Measurements from ENCODE around the gene PRKG1.
A peak's percentile ranks its signal among the peaks of the same experiment; 100 is the strongest.
"Not testable (repeated sequence)": the region's sequence is repeated elsewhere in the genome, so short reads cannot be mapped to it uniquely, and the experiment has no call there.

The PRKG1 gene

GRCh38 chr10:52198540-52198939 lies 1124.3 kb downstream of the PRKG1 start:
- DNase-seq, result no peak
- H3K4me3 Mint-ChIP-seq, result no peak overlapping the region
- no peak overlapping the region for H3K27ac Mint-ChIP-seq
- no peaks in the 10 kb centered on the region for H3K4me1 Mint-ChIP-seq (ENCODE audit: low read depth in 2 of 2)
- ATAC-seq (replicated peaks), result no peak
- H3K36me3 Mint-ChIP-seq (ENCODE audit: insufficient read depth), result no peaks in the 10 kb centered on the region
- H3K9me3 Mint-ChIP-seq, result no peaks in the 10 kb centered on the region
- no peaks in the 10 kb centered on the region for H3K27me3 Mint-ChIP-seq

GRCh38 chr10:52204906-52205305 lies 1130.6 kb downstream of the PRKG1 start:
- DNase-seq; H3K4me3 Mint-ChIP-seq; H3K9me3 Mint-ChIP-seq; H3K27ac Mint-ChIP-seq; ATAC-seq (replicated peaks); H3K36me3 Mint-ChIP-seq (ENCODE audit: insufficient read depth); H3K4me1 Mint-ChIP-seq (ENCODE audit: low read depth in 2 of 2): not testable (repeated sequence)
- peaks cover 0 to 10% of the 10 kb centered on the region in 2 donors for H3K27me3 Mint-ChIP-seq

- DNase-seq (no peak), ATAC-seq (replicated peaks) (no peak)
- Mint-ChIP-seq H3K4me3 (no peak overlapping the region), H3K36me3 (ENCODE audit: insufficient read depth) (no peaks in the 10 kb centered on the region), H3K27ac (no peak overlapping the region), H3K4me1 (ENCODE audit: low read depth in 2 of 2) (no peaks in the 10 kb centered on the region), H3K27me3 (peaks cover 0 to 10% of the 10 kb centered on the region in 2 donors), H3K9me3 (peaks cover 0 to 2% of the 10 kb centered on the region in 2 donors)
Observed at GRCh38 chr10:52208365-52208764, 1134.1 kb downstream of the PRKG1 start.

GRCh38 chr10:52210161-52210560 lies 1135.9 kb downstream of the PRKG1 start:
- H3K4me1 Mint-ChIP-seq (ENCODE audit: low read depth in 2 of 2), result no peaks in the 10 kb centered on the region
- H3K4me3 Mint-ChIP-seq, result no peak overlapping the region
- H3K27me3 Mint-ChIP-seq, result peaks cover 0 to 10% of the 10 kb centered on the region in 2 donors
- H3K27ac Mint-ChIP-seq, result no peak overlapping the region
- H3K36me3 Mint-ChIP-seq (ENCODE audit: insufficient read depth), result no peaks in the 10 kb centered on the region
- ATAC-seq (replicated peaks) (no peak), DNase-seq (no peak)
- peaks cover 0 to under 1% of the 10 kb centered on the region in 2 donors for H3K9me3 Mint-ChIP-seq

- no peaks in the 10 kb centered on the region for H3K9me3 Mint-ChIP-seq
- H3K36me3 Mint-ChIP-seq (ENCODE audit: insufficient read depth), result no peaks in the 10 kb centered on the region
- H3K27ac Mint-ChIP-seq, result no peak overlapping the region
- DNase-seq (no peak), ATAC-seq (replicated peaks) (no peak)
- H3K4me1 Mint-ChIP-seq (ENCODE audit: low read depth in 2 of 2), result no peaks in the 10 kb centered on the region
- H3K4me3 Mint-ChIP-seq, result no peak overlapping the region
- peaks cover 0 to 1% of the 10 kb centered on the region in 2 donors for H3K27me3 Mint-ChIP-seq
Observed at GRCh38 chr10:52212062-52212461, 1137.8 kb downstream of the PRKG1 start.

- no peak for ATAC-seq (replicated peaks)
Observed at GRCh38 chr10:52212802-52213201, 1138.5 kb downstream of the PRKG1 start.

GRCh38 chr10:52213321-52213752 lies 1139.0 kb downstream of the PRKG1 start:
- Mint-ChIP-seq H3K27ac (no peak overlapping the region), H3K4me3 (no peak overlapping the region), H3K36me3 (ENCODE audit: insufficient read depth) (no peaks in the 10 kb centered on the region), H3K9me3 (no peaks in the 10 kb centered on the region), H3K4me1 (ENCODE audit: low read depth in 2 of 2) (no peaks in the 10 kb centered on the region), H3K27me3 (no peaks in the 10 kb centered on the region)
- DNase-seq (no peak), ATAC-seq (replicated peaks) (no peak)

More at GRCh38 chr10:52212802-52213201, 1138.5 kb downstream of the PRKG1 start:
- H3K4me1 Mint-ChIP-seq (ENCODE audit: low read depth in 2 of 2), result no peaks in the 10 kb centered on the region
- no peak overlapping the region for H3K4me3 Mint-ChIP-seq
- no peaks in the 10 kb centered on the region for H3K9me3 Mint-ChIP-seq
- no peaks in the 10 kb centered on the region for H3K27me3 Mint-ChIP-seq
- no peak overlapping the region for H3K27ac Mint-ChIP-seq
- no peak for DNase-seq
- H3K36me3 Mint-ChIP-seq (ENCODE audit: insufficient read depth), result no peaks in the 10 kb centered on the region

GRCh38 chr10:52215745-52216361 lies 1141.6 kb downstream of the PRKG1 start:
- H3K4me3 Mint-ChIP-seq, result no peak overlapping the region
- ATAC-seq (replicated peaks), result peak; percentile 62
- no peak overlapping the region for H3K27ac Mint-ChIP-seq
- no peaks in the 10 kb centered on the region for H3K4me1 Mint-ChIP-seq (ENCODE audit: low read depth in 2 of 2)
- no peaks in the 10 kb centered on the region for H3K36me3 Mint-ChIP-seq (ENCODE audit: insufficient read depth)
- H3K9me3 Mint-ChIP-seq, result no peaks in the 10 kb centered on the region
- no peaks in the 10 kb centered on the region for H3K27me3 Mint-ChIP-seq
- peak; percentile 6 to 19 (median 9) for DNase-seq

- no peaks in the 10 kb centered on the region for H3K27me3 Mint-ChIP-seq
- no peaks in the 10 kb centered on the region for H3K36me3 Mint-ChIP-seq (ENCODE audit: insufficient read depth)
- no peak for ATAC-seq (replicated peaks)
- no peaks in the 10 kb centered on the region for H3K9me3 Mint-ChIP-seq
- no peak overlapping the region for H3K4me3 Mint-ChIP-seq
- DNase-seq, result no peak
- H3K4me1 Mint-ChIP-seq (ENCODE audit: low read depth in 2 of 2), result no peaks in the 10 kb centered on the region
- no peak overlapping the region for H3K27ac Mint-ChIP-seq
Observed at GRCh38 chr10:52216852-52217251, 1142.6 kb downstream of the PRKG1 start.

- Mint-ChIP-seq H3K4me3 (no peak overlapping the region), H3K27me3 (no peaks in the 10 kb centered on the region), H3K4me1 (ENCODE audit: low read depth in 2 of 2) (no peaks in the 10 kb centered on the region), H3K36me3 (ENCODE audit: insufficient read depth) (no peaks in the 10 kb centered on the region), H3K27ac (no peak overlapping the region), H3K9me3 (no peaks in the 10 kb centered on the region)
- DNase-seq (no peak), ATAC-seq (replicated peaks) (no peak)
Observed at GRCh38 chr10:52217531-52217930, 1143.2 kb downstream of the PRKG1 start.

GRCh38 chr10:52220947-52221346 lies 1146.7 kb downstream of the PRKG1 start:
- no peak for DNase-seq
- no peaks in the 10 kb centered on the region for H3K36me3 Mint-ChIP-seq (ENCODE audit: insufficient read depth)
- H3K27ac Mint-ChIP-seq, result no peak overlapping the region

GRCh38 chr10:52221923-52222322 lies 1147.6 kb downstream of the PRKG1 start:
- Mint-ChIP-seq H3K4me1 (ENCODE audit: low read depth in 2 of 2) (no peaks in the 10 kb centered on the region), H3K9me3 (peaks cover 0 to 1% of the 10 kb centered on the region in 2 donors), H3K4me3 (no peak overlapping the region), H3K27me3 (no peaks in the 10 kb centered on the region), H3K36me3 (ENCODE audit: insufficient read depth) (no peaks in the 10 kb centered on the region), H3K27ac (no peak overlapping the region)
- no peak for ATAC-seq (replicated peaks)
- DNase-seq, result no peak

More at GRCh38 chr10:52220947-52221346, 1146.7 kb downstream of the PRKG1 start:
- Mint-ChIP-seq H3K4me3 (no peak overlapping the region), H3K9me3 (peaks cover 0 to 1% of the 10 kb centered on the region in 2 donors), H3K4me1 (ENCODE audit: low read depth in 2 of 2) (no peaks in the 10 kb centered on the region), H3K27me3 (no peaks in the 10 kb centered on the region)
- no peak for ATAC-seq (replicated peaks)

- no peak overlapping the region for H3K27ac Mint-ChIP-seq
- H3K27me3 Mint-ChIP-seq, result no peaks in the 10 kb centered on the region
Observed at GRCh38 chr10:52226197-52226847, 1152.0 kb downstream of the PRKG1 start.

GRCh38 chr10:52228556-52228955 lies 1154.3 kb downstream of the PRKG1 start:
- Mint-ChIP-seq H3K9me3 (peaks cover 0 to 1% of the 10 kb centered on the region in 2 donors), H3K27me3 (no peaks in the 10 kb centered on the region), H3K4me1 (ENCODE audit: low read depth in 2 of 2) (no peaks in the 10 kb centered on the region), H3K36me3 (ENCODE audit: insufficient read depth) (no peaks in the 10 kb centered on the region), H3K4me3 (no peak overlapping the region), H3K27ac (no peak overlapping the region)
- DNase-seq, result no peak
- ATAC-seq (replicated peaks), result no peak

More at GRCh38 chr10:52226197-52226847, 1152.0 kb downstream of the PRKG1 start:
- ATAC-seq (replicated peaks) (no peak), DNase-seq (no peak)
- H3K4me1 Mint-ChIP-seq (ENCODE audit: low read depth in 2 of 2), result no peaks in the 10 kb centered on the region
- H3K9me3 Mint-ChIP-seq, result peaks cover 0 to 1% of the 10 kb centered on the region in 2 donors
- H3K4me3 Mint-ChIP-seq, result no peak overlapping the region
- no peaks in the 10 kb centered on the region for H3K36me3 Mint-ChIP-seq (ENCODE audit: insufficient read depth)

Measured in effector memory CD8-positive, alpha-beta T cell (primary cell).